T-cell (primary cell): ENCODE measurements around the gene SART3. TPM values are rescaled to one million over a fixed set of nuclear protein-coding genes. Genes with fewer than 3 reads are reported as not detected.

Experiments
- ATAC-seq, 4 experiments: fragments of 200-7000 bp in 3 of 4; fragments of 150-1000 bp in 1 of 4; cut with Tn5 transposase; replicated peaks in 1 of 4; 1 replicate in 3 of 4; 2 replicates in 1 of 4; pipeline ENCODE4 v1.10.0; 2021; ENCODE audit warnings: moderate library complexity in 3 of 4, mild to moderate bottlenecking in 2 of 4, moderate number of reproducible peaks in 1 of 4
- CTCF ChIA-PET, 2 donors: fragments of 300-600 bp; sonication (Branson Sonifier 250); formaldehyde crosslinking; loops; one replicate each; lab custom pipeline; 2022; ENCODE audit warnings: antibody characterized with exemption in 2 of 2; lab: Charles Lee
- POLR2A ChIA-PET, 2 donors: fragments of 300-600 bp; sonication (Branson Sonifier 250); formaldehyde crosslinking; loops; one replicate each; lab custom pipeline; 2022; ENCODE audit warnings: antibody characterized with exemption in 2 of 2; lab: Charles Lee
- DNase-seq, 35 experiments: peaks; one replicate each; pipeline versions ENCODE4 v3.0.0 to v3.0.0-alpha.2; 2013 to 2023
- H3K27ac ChIP-seq: one replicate; pipeline ENCODE4 v1.5.1; 2013; ENCODE audit warnings: low read length
- H3K27me3 ChIP-seq, 2 experiments: replicated peaks in 1 of 2; 1 replicate in 1 of 2; 2 replicates in 1 of 2; pipeline versions ENCODE4 v1.6.1 to v1.7.0; 2013; ENCODE audit warnings: low read length in 1 of 2, mixed read lengths in 1 of 2; ENCODE audit not compliant: control insufficient read depth in 2 of 2, insufficient read depth in 2 of 2; ENCODE audit errors: extremely low read depth in 1 of 2
- H3K36me3 ChIP-seq, 2 donors: 1 replicate in 1 of 2; 2 replicates in 1 of 2; pipeline versions ENCODE4 v1.6.1 to v1.7.0; 2013; ENCODE audit warnings: low read length in 1 of 2; ENCODE audit not compliant: control insufficient read depth in 2 of 2, insufficient read depth in 1 of 2; ENCODE audit errors: extremely low read depth in 1 of 2
- H3K4me1 ChIP-seq, 2 experiments: 1 replicate in 1 of 2; 2 replicates in 1 of 2; pipeline versions ENCODE4 v1.6.1 to v1.7.0; 2013; ENCODE audit warnings: low read length in 2 of 2, mixed read lengths in 1 of 2; ENCODE audit not compliant: insufficient read depth in 2 of 2, control insufficient read depth in 1 of 2; ENCODE audit errors: extremely low read depth in 1 of 2
- H3K4me3 ChIP-seq, 2 donors: 1 replicate in 1 of 2; 2 replicates in 1 of 2; pipeline versions ENCODE4 v1.5.1 to v1.7.0; 2013; ENCODE audit warnings: mild to moderate bottlenecking in 2 of 2, low read length in 1 of 2, moderate library complexity in 1 of 2; ENCODE audit not compliant: control insufficient read depth in 1 of 2; ENCODE audit errors: extremely low read depth in 1 of 2
- H3K9me3 ChIP-seq: 2 replicates; pipeline ENCODE4 v1.7.0; 2013
- H3K27ac Mint-ChIP-seq, 2 donors: one replicate each; pipeline ENCODE4 v1.8.0; 2020 to 2021; ENCODE audit warnings: mild to moderate bottlenecking in 2 of 2, mixed read lengths in 2 of 2
- H3K27me3 Mint-ChIP-seq, 2 donors: one replicate each; pipeline ENCODE4 v1.8.0; 2021 to 2022; ENCODE audit warnings: mixed read lengths in 2 of 2
- H3K36me3 Mint-ChIP-seq: one replicate; pipeline ENCODE4 v1.8.0; 2021; ENCODE audit warnings: mixed read lengths
- H3K4me1 Mint-ChIP-seq, 3 donors: one replicate each; pipeline ENCODE4 v1.8.0; 2020 to 2022; ENCODE audit warnings: mixed read lengths in 3 of 3, mild to moderate bottlenecking in 1 of 3
- H3K4me3 Mint-ChIP-seq, 3 donors: one replicate each; pipeline ENCODE4 v1.8.0; 2020 to 2022; ENCODE audit warnings: mild to moderate bottlenecking in 3 of 3, mixed read lengths in 3 of 3, moderate library complexity in 3 of 3
- H3K9me3 Mint-ChIP-seq, 3 donors: one replicate each; pipeline ENCODE4 v1.8.0; 2020 to 2022; ENCODE audit warnings: mixed read lengths in 3 of 3
- WGBS: methylation state at CpG from one replicate; pipeline ENCODE4 v1.1.5; 2013; ENCODE audit warnings: missing lambda C conversion rate; ENCODE audit not compliant: insufficient coverage; 5-methylcytosine and 5-hydroxymethylcytosine counted together
- total RNA-seq, 35 experiments: library from RNA in 6 of 35; stranded (reverse) in 6 of 35; fragments of 120-200 nt in 1 of 35; gene quantifications; one replicate each; pipeline versions ENCODE4 v1.2.1 to v1.2.4 and lab custom pipeline; 2013 to 2026

SART3 gene
- total RNA-seq, 5 donors from 2014 or later (not counting 1 experiment from before 2014, with no cell fraction given): 76.3 to 107 (median 84.9) TPM

- WGBS: 80% methylated on average over 11 of the region's 27 CpGs
- H3K36me3 ChIP-seq: no peaks in the 10 kb centered on the region
- Mint-ChIP-seq H3K27ac (no peak within 1 kb of the TSS), H3K9me3 (no peaks in the 10 kb centered on the region), H3K36me3 (no peaks in the 10 kb centered on the region), H3K4me1 (no peaks in the 10 kb centered on the region), H3K27me3 (no peaks in the 10 kb centered on the region), H3K4me3 (no peak within 1 kb of the TSS)
- H3K4me3 ChIP-seq: no peak within 1 kb of the TSS
- CTCF ChIA-PET: interaction anchor here in 1 of 2 donors (0.6 kb wide), 1 partner anchor 206 kb away, joined by 5 read pairs; no protein-coding TSS in a partner anchor
- no peak within 1 kb of the TSS for H3K27ac ChIP-seq
- no peaks in the 10 kb centered on the region for H3K27me3 ChIP-seq
- H3K4me1 ChIP-seq: no peaks in the 10 kb centered on the region
- POLR2A ChIA-PET: interaction anchor here in 1 of 2 donors (0.6 kb wide), 1 partner anchor 283 kb away, joined by 3 read pairs; no protein-coding TSS in a partner anchor
- DNase-seq: no peak
- no peaks in the 10 kb centered on the region for H3K9me3 ChIP-seq
- no peak for ATAC-seq
These were observed 36.8 kb upstream of the SART3 start, which contains the start of gene TMEM119 for GRCh38 chr12:108597559-108598471. TSS of gene TMEM119 (minus strand) at chr12:108598084. CDS start at chr12:108592383, 5,701 bp downstream.

- Mint-ChIP-seq H3K27me3 (no peaks in the 10 kb centered on the region), H3K36me3 (no peaks in the 10 kb centered on the region), H3K9me3 (no peaks in the 10 kb centered on the region), H3K27ac (no peak overlapping the region), H3K4me1 (no peaks in the 10 kb centered on the region), H3K4me3 (no peak overlapping the region)
- ChIA-PET CTCF (no interaction called here), POLR2A (no interaction called here)
- H3K36me3 ChIP-seq: no peaks in the 10 kb centered on the region
- no peak for ATAC-seq
- 87% methylated on average over 6 of the region's 10 CpGs for WGBS
- no peaks in the 10 kb centered on the region for H3K4me1 ChIP-seq
- H3K4me3 ChIP-seq: no peak overlapping the region
- DNase-seq: no peak
- no peak overlapping the region for H3K27ac ChIP-seq
- no peaks in the 10 kb centered on the region for H3K27me3 ChIP-seq
- no peaks in the 10 kb centered on the region for H3K9me3 ChIP-seq
These were observed 36.0 kb upstream of the SART3 start for GRCh38 chr12:108596854-108597558.

- H3K4me3 Mint-ChIP-seq: no peak overlapping the region
- Histone ChIP-seq H3K4me3 (no peak overlapping the region), H3K36me3 (no peaks in the 10 kb centered on the region), H3K27ac (no peak overlapping the region), H3K27me3 (no peaks in the 10 kb centered on the region), H3K4me1 (no peaks in the 10 kb centered on the region), H3K9me3 (no peaks in the 10 kb centered on the region)
- H3K9me3 Mint-ChIP-seq: no peaks in the 10 kb centered on the region
- no peaks in the 10 kb centered on the region for H3K27me3 Mint-ChIP-seq
- no peaks in the 10 kb centered on the region for H3K36me3 Mint-ChIP-seq
- CTCF ChIA-PET: interaction anchor here in 1 of 2 donors (0.6 kb wide), 1 partner anchor 45 kb away, joined by 3 read pairs; no protein-coding TSS in a partner anchor
- 78% methylated on average over 12 of the region's 17 CpGs for WGBS
- no peak for ATAC-seq
- no peak for DNase-seq
- POLR2A ChIA-PET: interaction anchor here in 1 of 2 donors (0.6 kb wide), 1 partner anchor 28 kb away, joined by 4 read pairs; no protein-coding TSS in a partner anchor
- no peak overlapping the region for H3K27ac Mint-ChIP-seq
- H3K4me1 Mint-ChIP-seq: no peaks in the 10 kb centered on the region
These were observed 35.0 kb upstream of the SART3 start for GRCh38 chr12:108595711-108596647.

DNA sequence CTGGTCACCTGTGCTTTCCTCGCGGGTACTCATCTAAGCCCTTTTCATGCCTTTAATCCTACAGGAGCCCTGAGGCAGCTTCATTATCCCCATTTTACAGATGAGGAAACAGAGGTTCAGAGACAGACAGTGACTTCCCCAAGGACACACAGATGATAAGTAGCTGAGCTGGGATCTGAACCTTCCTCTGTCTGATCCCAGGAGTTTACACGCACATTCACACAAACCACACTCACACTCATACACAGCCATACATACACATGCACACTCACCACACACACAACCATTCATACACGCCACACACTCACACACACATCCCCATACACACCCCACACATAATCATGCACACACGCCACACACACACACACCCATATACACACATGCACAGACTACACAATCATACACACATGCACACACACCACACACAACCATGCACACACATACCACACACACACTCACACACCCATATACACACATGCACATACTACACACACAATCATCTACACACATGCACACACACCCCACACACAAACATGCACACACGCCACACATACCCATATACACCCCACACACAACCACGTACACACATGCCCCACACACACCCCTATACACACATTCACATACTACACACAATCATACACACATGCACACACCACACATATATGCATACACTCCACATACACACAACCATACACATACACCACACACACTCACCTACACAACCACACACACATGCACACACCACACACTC, 34.2 kb upstream of the SART3 start:
- H3K9me3 ChIP-seq: no peaks in the 10 kb centered on the region
- ChIA-PET POLR2A (no interaction called here), CTCF (interaction anchor here in 1 of 2 donors (0.7 kb wide), 1 partner anchor 9 kb away, joined by 3 read pairs; no protein-coding TSS in a partner anchor)
- H3K36me3 ChIP-seq: no peaks in the 10 kb centered on the region
- no peak for DNase-seq
- Mint-ChIP-seq H3K36me3 (no peaks in the 10 kb centered on the region), H3K27ac (no peak overlapping the region), H3K27me3 (no peaks in the 10 kb centered on the region), H3K9me3 (no peaks in the 10 kb centered on the region), H3K4me1 (no peaks in the 10 kb centered on the region), H3K4me3 (no peak overlapping the region)
- H3K4me3 ChIP-seq: no peak overlapping the region
- H3K27ac ChIP-seq: no peak overlapping the region
- H3K27me3 ChIP-seq: no peaks in the 10 kb centered on the region
- H3K4me1 ChIP-seq: no peaks in the 10 kb centered on the region
- no peak for ATAC-seq
- WGBS: 96% methylated on average over 5 of the region's 7 CpGs

GRCh38 chr12:108594323-108594903, 33.4 kb upstream of the SART3 start:
- no peak overlapping the region for H3K4me3 ChIP-seq
- H3K4me1 Mint-ChIP-seq: no peaks in the 10 kb centered on the region
- H3K4me3 Mint-ChIP-seq: no peak overlapping the region
- H3K36me3 Mint-ChIP-seq: no peaks in the 10 kb centered on the region
- WGBS: 96% methylated on average over 4 of the region's 10 CpGs
- no peak overlapping the region for H3K27ac Mint-ChIP-seq
- CTCF ChIA-PET: interaction anchor here in 1 of 2 donors (0.7 kb wide), 1 partner anchor 10 kb away, joined by 3 read pairs; no protein-coding TSS in a partner anchor
- H3K27me3 Mint-ChIP-seq: no peaks in the 10 kb centered on the region
- no peaks in the 10 kb centered on the region for H3K4me1 ChIP-seq
- no peaks in the 10 kb centered on the region for H3K9me3 ChIP-seq
- no peaks in the 10 kb centered on the region for H3K36me3 ChIP-seq
- POLR2A ChIA-PET: no interaction called here
- no peaks in the 10 kb centered on the region for H3K9me3 Mint-ChIP-seq
- no peak overlapping the region for H3K27ac ChIP-seq
- DNase-seq (no peak), ATAC-seq (no peak)
- peaks cover 0 to 5% of the 10 kb centered on the region in 2 experiments for H3K27me3 ChIP-seq
